ENCODE results near the gene NRL. TPM values are rescaled to one million over a fixed set of nuclear protein-coding genes. Genes with fewer than 3 reads are reported as not detected.
A peak's percentile ranks its signal among the peaks of the same experiment; 100 is the strongest.

Gene NRL
- total and polyA plus RNA-seq, 9 of the 15 experiments (the other 6 are each of a cell fraction or from before 2014, with no cell fraction given), result 0.07 to 2.7 (median 1.4) TPM; not detected in 1

DNA sequence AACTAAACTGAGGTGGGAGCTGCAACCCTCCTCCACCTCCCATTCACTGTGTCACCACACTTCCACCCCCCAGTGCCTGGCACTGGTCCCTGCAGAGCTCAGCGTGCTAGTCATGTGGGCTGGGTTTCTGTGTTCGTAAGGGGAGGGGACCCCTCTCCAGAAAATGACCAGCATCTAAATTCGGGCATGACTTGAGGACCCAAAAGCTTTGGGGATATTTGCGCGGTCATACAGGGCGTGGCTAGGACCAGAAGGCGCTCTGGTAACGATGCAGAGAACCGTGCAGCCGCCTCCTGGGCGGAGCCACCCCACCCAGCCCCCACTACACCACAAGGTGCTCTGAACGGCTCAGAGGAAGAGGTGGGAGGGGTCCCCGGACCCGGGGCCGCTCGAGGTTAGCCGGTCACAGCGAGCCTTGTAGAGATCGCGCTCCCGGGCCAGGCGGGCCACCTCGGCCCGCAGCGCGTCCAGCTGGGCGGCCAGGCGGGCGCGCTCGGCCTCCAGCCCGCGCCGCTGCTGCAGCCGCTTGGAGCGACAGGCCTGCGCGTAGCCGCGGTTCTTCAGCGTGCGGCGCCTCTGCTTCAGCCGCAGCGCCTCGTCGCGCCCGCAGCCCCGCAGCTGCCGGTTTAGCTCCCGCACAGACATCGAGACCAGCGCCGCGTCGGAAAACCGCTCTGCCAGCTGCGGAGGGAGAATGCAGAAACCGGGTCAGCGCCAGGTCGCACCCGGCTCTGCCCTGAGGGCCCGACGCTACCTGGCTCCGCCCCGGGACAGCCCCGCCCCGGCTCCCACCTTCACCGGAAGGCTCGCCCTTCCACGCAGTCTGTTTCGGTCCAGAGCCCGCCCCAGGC lies 33.6 kb downstream of the NRL start:
- Histone ChIP-seq H4K20me1 (replicated peaks; ENCODE audit: control insufficient read depth, insufficient read depth, low read length) (no peaks in the 10 kb centered on the region), H3K4me1 (replicated peaks in 1 of 2; ENCODE audit: control insufficient read depth in 2 of 2, insufficient read depth in 2 of 2, low read length in 2 of 2) (peaks cover 18 to 34% of the 10 kb centered on the region in 2 experiments), H3K27me3 (ENCODE audit: control insufficient read depth in 2 of 2, insufficient read depth in 2 of 2, low read length in 2 of 2) (no peaks in the 10 kb centered on the region), H3K4me3 (peak overlapping the region; percentile 53), H3K9me1 (ENCODE audit: control insufficient read depth, insufficient read depth, low read length) (no peaks in the 10 kb centered on the region), H3K27ac (ENCODE audit: extremely low read depth, low read depth, low read length) (peak overlapping the region; percentile 77), H2AFZ (ENCODE audit: low read depth, low read length) (peak overlapping the region; percentile 81), H3K79me2 (ENCODE audit: control insufficient read depth, insufficient read depth, low read length) (no peaks in the 10 kb centered on the region), H3K36me3 (ENCODE audit: control insufficient read depth, insufficient read depth, low read length) (no peaks in the 10 kb centered on the region), H3K9ac (ENCODE audit: insufficient read depth in 1 of 2, low read depth in 2 of 2, low read length in 2 of 2) (peak overlapping the region; percentile 55 to 90), H3K4me2 (ENCODE audit: insufficient read depth, low read length) (peak overlapping the region; percentile 69), H3K9me3 (replicated peaks; ENCODE audit: control insufficient read depth, insufficient read depth, low read depth, low read length) (no peaks in the 10 kb centered on the region)
- CTCF ChIA-PET (ENCODE audit: low intra/inter-chr PET ratio), result interaction anchor here (0.7 kb wide), 1 partner anchor 23 kb away, joined by 5 read pairs; no protein-coding TSS in a partner anchor
- peak; percentile 94 for ATAC-seq
- 0% methylated on average over 23 of the region's 74 CpGs for WGBS (ENCODE audit: insufficient coverage, low coverage, missing lambda C conversion rate)
- POLR2A ChIA-PET, result interaction anchor here (0.7 to 5.5 kb wide), 10 partner anchors 9 to 190 kb away, joined by 3 to 40 read pairs (median 4); partner anchors contain the start of genes CPNE6, DCAF11, EMC9 and IRF9
- intact Hi-C loops (cut with micrococcal nuclease), result no loop called here
- FAIRE-seq, result peak; percentile 87
- DNase-seq (ENCODE audit: extremely low read depth in 1 of 4, low spot score in 3 of 4), result peak; percentile 79 to 86 (median 84)
- no TSS peak for BruUV-seq (replicated peaks)
- in situ Hi-C loops (cut with MboI), result no loop called here
- TF ChIP-seq ZNF778 (CRISPR knock-in tag; IDR thresholded peaks at IDR 0.05) (no peak), TEAD1 (CRISPR knock-in tag; IDR thresholded peaks at IDR 0.05) (no peak), E2F3 (CRISPR knock-in tag; IDR thresholded peaks at IDR 0.05) (no peak), GABPB2 (CRISPR knock-in tag; conservative IDR thresholded peaks at IDR 0.05) (no peak), NFRKB (IDR thresholded peaks at IDR 0.05; ENCODE audit: low read depth) (no peak), KAT7 (CRISPR knock-in tag; IDR thresholded peaks at IDR 0.05; ENCODE audit: borderline replicate concordance) (no peak), ZNF586 (CRISPR knock-in tag; conservative IDR thresholded peaks at IDR 0.05) (no peak), ELF2 (CRISPR knock-in tag; IDR thresholded peaks at IDR 0.05) (no peak), FOXP1 (CRISPR knock-in tag; IDR thresholded peaks at IDR 0.05) (peak; percentile 47; the same call in 1 of the 2 replicates), SIRT6 (IDR thresholded peaks at IDR 0.05; ENCODE audit: low read depth, low read length) (no peak), CHD4 (IDR thresholded peaks at IDR 0.05; ENCODE audit: insufficient read depth, insufficient replicate concordance, low read depth, low read length, poor library complexity, severe bottlenecking) (no peak), STAT5B (CRISPR knock-in tag; IDR thresholded peaks at IDR 0.05) (no peak), ELF1 (tag; IDR thresholded peaks at IDR 0.05) (no peak)
- TF ChIP-seq, protein P1, sequence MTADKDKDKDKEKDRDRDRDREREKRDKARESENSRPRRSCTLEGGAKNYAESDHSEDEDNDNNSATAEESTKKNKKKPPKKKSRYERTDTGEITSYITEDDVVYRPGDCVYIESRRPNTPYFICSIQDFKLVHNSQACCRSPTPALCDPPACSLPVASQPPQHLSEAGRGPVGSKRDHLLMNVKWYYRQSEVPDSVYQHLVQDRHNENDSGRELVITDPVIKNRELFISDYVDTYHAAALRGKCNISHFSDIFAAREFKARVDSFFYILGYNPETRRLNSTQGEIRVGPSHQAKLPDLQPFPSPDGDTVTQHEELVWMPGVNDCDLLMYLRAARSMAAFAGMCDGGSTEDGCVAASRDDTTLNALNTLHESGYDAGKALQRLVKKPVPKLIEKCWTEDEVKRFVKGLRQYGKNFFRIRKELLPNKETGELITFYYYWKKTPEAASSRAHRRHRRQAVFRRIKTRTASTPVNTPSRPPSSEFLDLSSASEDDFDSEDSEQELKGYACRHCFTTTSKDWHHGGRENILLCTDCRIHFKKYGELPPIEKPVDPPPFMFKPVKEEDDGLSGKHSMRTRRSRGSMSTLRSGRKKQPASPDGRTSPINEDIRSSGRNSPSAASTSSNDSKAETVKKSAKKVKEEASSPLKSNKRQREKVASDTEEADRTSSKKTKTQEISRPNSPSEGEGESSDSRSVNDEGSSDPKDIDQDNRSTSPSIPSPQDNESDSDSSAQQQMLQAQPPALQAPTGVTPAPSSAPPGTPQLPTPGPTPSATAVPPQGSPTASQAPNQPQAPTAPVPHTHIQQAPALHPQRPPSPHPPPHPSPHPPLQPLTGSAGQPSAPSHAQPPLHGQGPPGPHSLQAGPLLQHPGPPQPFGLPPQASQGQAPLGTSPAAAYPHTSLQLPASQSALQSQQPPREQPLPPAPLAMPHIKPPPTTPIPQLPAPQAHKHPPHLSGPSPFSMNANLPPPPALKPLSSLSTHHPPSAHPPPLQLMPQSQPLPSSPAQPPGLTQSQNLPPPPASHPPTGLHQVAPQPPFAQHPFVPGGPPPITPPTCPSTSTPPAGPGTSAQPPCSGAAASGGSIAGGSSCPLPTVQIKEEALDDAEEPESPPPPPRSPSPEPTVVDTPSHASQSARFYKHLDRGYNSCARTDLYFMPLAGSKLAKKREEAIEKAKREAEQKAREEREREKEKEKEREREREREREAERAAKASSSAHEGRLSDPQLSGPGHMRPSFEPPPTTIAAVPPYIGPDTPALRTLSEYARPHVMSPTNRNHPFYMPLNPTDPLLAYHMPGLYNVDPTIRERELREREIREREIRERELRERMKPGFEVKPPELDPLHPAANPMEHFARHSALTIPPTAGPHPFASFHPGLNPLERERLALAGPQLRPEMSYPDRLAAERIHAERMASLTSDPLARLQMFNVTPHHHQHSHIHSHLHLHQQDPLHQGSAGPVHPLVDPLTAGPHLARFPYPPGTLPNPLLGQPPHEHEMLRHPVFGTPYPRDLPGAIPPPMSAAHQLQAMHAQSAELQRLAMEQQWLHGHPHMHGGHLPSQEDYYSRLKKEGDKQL (CRISPR knock-in tag; IDR thresholded peaks at IDR 0.05; ENCODE audit: borderline replicate concordance), result no peak
- TF ChIP-seq, protein P2, sequence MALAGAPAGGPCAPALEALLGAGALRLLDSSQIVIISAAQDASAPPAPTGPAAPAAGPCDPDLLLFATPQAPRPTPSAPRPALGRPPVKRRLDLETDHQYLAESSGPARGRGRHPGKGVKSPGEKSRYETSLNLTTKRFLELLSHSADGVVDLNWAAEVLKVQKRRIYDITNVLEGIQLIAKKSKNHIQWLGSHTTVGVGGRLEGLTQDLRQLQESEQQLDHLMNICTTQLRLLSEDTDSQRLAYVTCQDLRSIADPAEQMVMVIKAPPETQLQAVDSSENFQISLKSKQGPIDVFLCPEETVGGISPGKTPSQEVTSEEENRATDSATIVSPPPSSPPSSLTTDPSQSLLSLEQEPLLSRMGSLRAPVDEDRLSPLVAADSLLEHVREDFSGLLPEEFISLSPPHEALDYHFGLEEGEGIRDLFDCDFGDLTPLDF (CRISPR knock-in tag; IDR thresholded peaks at IDR 0.05), result no peak
